HG03159 (cell line): ENCODE data around the gene ABHD17A.
"Not testable (repeated sequence)": the region's sequence is repeated elsewhere in the genome, so short reads cannot be mapped to it uniquely, and the experiment has no call there.

Experiments
- ATAC-seq: cut with Tn5 transposase; IDR thresholded peaks from one replicate; pipeline ENCODE4 v1.9.1; 2021; ENCODE audit warnings: mild to moderate bottlenecking, moderate library complexity; ENCODE audit not compliant: unreplicated experiment

ABHD17A gene

GRCh38 chr19:1882089-1882785, 3.1 kb downstream of the ABHD17A start:
- ATAC-seq, result no peak

- ATAC-seq, result not testable (repeated sequence)
Measured at GRCh38 chr19:1881393-1882088, 3.8 kb downstream of the ABHD17A start.

- no peak for ATAC-seq
Measured at GRCh38 chr19:1880611-1881392, 4.5 kb downstream of the ABHD17A start.

GRCh38 chr19:1879982-1880381, 5.3 kb downstream of the ABHD17A start:
- ATAC-seq, result not testable (repeated sequence)

- not testable (repeated sequence) for ATAC-seq
Measured at GRCh38 chr19:1878583-1878982, 6.7 kb downstream of the ABHD17A start.

GRCh38 chr19:1877280-1877660, 8.0 kb downstream of the ABHD17A start:
- ATAC-seq, result not testable (repeated sequence)

GRCh38 chr19:1876496-1877279, 8.6 kb downstream of the ABHD17A start:
- ATAC-seq, result not testable (repeated sequence)

GRCh38 chr19:1875646-1876495, 9.4 kb downstream of the ABHD17A start:
- ATAC-seq, result peak; percentile 83

- not testable (repeated sequence) for ATAC-seq
Measured at GRCh38 chr19:1875265-1875645, 10.0 kb downstream of the ABHD17A start.

GRCh38 chr19:1874554-1875185, 10.6 kb downstream of the ABHD17A start:
- no peak for ATAC-seq

GRCh38 chr19:1873524-1874473, 11.5 kb downstream of the ABHD17A start:
- no peak for ATAC-seq

- ATAC-seq, result no peak
Measured at GRCh38 chr19:1872807-1873523, 12.3 kb downstream of the ABHD17A start.

GRCh38 chr19:1871630-1872029, 13.7 kb downstream of the ABHD17A start:
- ATAC-seq, result no peak

- ATAC-seq, result no peak
Measured at GRCh38 chr19:1871140-1871597, 14.1 kb downstream of the ABHD17A start.

GRCh38 chr19:1868971-1869370, 16.3 kb downstream of the ABHD17A start:
- no peak for ATAC-seq

GRCh38 chr19:1867349-1867724, 18.0 kb downstream of the ABHD17A start:
- ATAC-seq, result no peak

- no peak for ATAC-seq
Measured at GRCh38 chr19:1866693-1867348, 18.5 kb downstream of the ABHD17A start.
